ENCODE data around the gene ANTKMT. TPM values are rescaled to one million over a fixed set of nuclear protein-coding genes. Genes with fewer than 3 reads are reported as not detected.
"Not testable (repeated sequence)": the region's sequence is repeated elsewhere in the genome, so short reads cannot be mapped to it uniquely, and the experiment has no call there.

ANTKMT gene
- total and polyA plus RNA-seq, 2 donors (not counting 1 experiment from before 2014, with no cell fraction given) = 4.5 to 31.5 TPM

- peaks cover 9% of the 10 kb centered on the region for H3K27me3 ChIP-seq (ENCODE audit: control insufficient read depth, insufficient read depth, low read length)
- no peaks in the 10 kb centered on the region for H3K36me3 ChIP-seq (ENCODE audit: control insufficient read depth, insufficient read depth, low read length)
- TF ChIP-seq CTCF (conservative IDR thresholded peaks at IDR 0.05 in 1 of 2, IDR thresholded peaks at IDR 0.05 in 1 of 2; ENCODE audit: low read depth in 1 of 2, low read length in 2 of 2) (no peak), EZH2 (IDR thresholded peaks at IDR 0.05; ENCODE audit: low read length, missing control alignments) (no peak)
- H3K9ac ChIP-seq (ENCODE audit: insufficient read depth, low read length) = no peak overlapping the region
- H3K4me1 ChIP-seq (ENCODE audit: control insufficient read depth, extremely low read depth, insufficient read depth, low read length) = no peaks in the 10 kb centered on the region
- no peaks in the 10 kb centered on the region for H3K9me3 ChIP-seq (ENCODE audit: control insufficient read depth, insufficient read depth, low read depth, low read length)
- no peak overlapping the region for H3K4me3 ChIP-seq (replicated peaks in 1 of 4; ENCODE audit: control extremely low read depth in 1 of 4, insufficient read depth in 1 of 4, low read depth in 3 of 4, low read length in 4 of 4)
- no peak overlapping the region for H2AFZ ChIP-seq (ENCODE audit: low read length)
- H4K20me1 ChIP-seq (ENCODE audit: control insufficient read depth, extremely low read depth, insufficient read depth, low read length) = no peaks in the 10 kb centered on the region
- H3K27ac ChIP-seq (ENCODE audit: insufficient read depth, low read length) = no peak overlapping the region
- H3K4me2 ChIP-seq (ENCODE audit: extremely low read depth, insufficient read depth, low read length) = no peak overlapping the region
- no peaks in the 10 kb centered on the region for H3K79me2 ChIP-seq (ENCODE audit: control insufficient read depth, insufficient read depth, low read length)
- DNase-seq (ENCODE audit: low read depth in 2 of 2) = no peak
Observed at GRCh38 chr16:752007-752312, 31.0 kb downstream of the ANTKMT start.

- not testable (repeated sequence) for H3K27me3 ChIP-seq (ENCODE audit: control insufficient read depth, insufficient read depth, low read length); H3K9ac ChIP-seq (ENCODE audit: insufficient read depth, low read length); H3K4me1 ChIP-seq (ENCODE audit: control insufficient read depth, extremely low read depth, insufficient read depth, low read length); H3K4me2 ChIP-seq (ENCODE audit: extremely low read depth, insufficient read depth, low read length); H3K9me3 ChIP-seq (ENCODE audit: control insufficient read depth, insufficient read depth, low read depth, low read length); H3K27ac ChIP-seq (ENCODE audit: insufficient read depth, low read length); H3K79me2 ChIP-seq (ENCODE audit: control insufficient read depth, insufficient read depth, low read length); H3K36me3 ChIP-seq (ENCODE audit: control insufficient read depth, insufficient read depth, low read length); H2AFZ ChIP-seq (ENCODE audit: low read length); H4K20me1 ChIP-seq (ENCODE audit: control insufficient read depth, extremely low read depth, insufficient read depth, low read length); DNase-seq (ENCODE audit: low read depth in 2 of 2); H3K4me3 ChIP-seq (replicated peaks in 1 of 4; ENCODE audit: control extremely low read depth in 1 of 4, insufficient read depth in 1 of 4, low read depth in 3 of 4, low read length in 4 of 4)
Observed at GRCh38 chr16:754121-754607, 33.2 kb downstream of the ANTKMT start.

GRCh38 chr16:754656-755055 lies 33.7 kb downstream of the ANTKMT start:
- Histone ChIP-seq H3K9me3 (ENCODE audit: control insufficient read depth, insufficient read depth, low read depth, low read length) (no peaks in the 10 kb centered on the region), H3K4me1 (ENCODE audit: control insufficient read depth, extremely low read depth, insufficient read depth, low read length) (no peaks in the 10 kb centered on the region), H3K4me2 (ENCODE audit: extremely low read depth, insufficient read depth, low read length) (no peak overlapping the region), H3K9ac (ENCODE audit: insufficient read depth, low read length) (no peak overlapping the region), H2AFZ (ENCODE audit: low read length) (no peak overlapping the region), H3K36me3 (ENCODE audit: control insufficient read depth, insufficient read depth, low read length) (no peaks in the 10 kb centered on the region), H3K27ac (ENCODE audit: insufficient read depth, low read length) (no peak overlapping the region), H3K27me3 (ENCODE audit: control insufficient read depth, insufficient read depth, low read length) (peaks cover 9% of the 10 kb centered on the region), H3K4me3 (replicated peaks in 1 of 4; ENCODE audit: control extremely low read depth in 1 of 4, insufficient read depth in 1 of 4, low read depth in 3 of 4, low read length in 4 of 4) (no peak overlapping the region), H4K20me1 (ENCODE audit: control insufficient read depth, extremely low read depth, insufficient read depth, low read length) (no peaks in the 10 kb centered on the region), H3K79me2 (ENCODE audit: control insufficient read depth, insufficient read depth, low read length) (no peaks in the 10 kb centered on the region)
- DNase-seq (ENCODE audit: low read depth in 2 of 2) = no peak
- TF ChIP-seq CTCF (conservative IDR thresholded peaks at IDR 0.05 in 1 of 2, IDR thresholded peaks at IDR 0.05 in 1 of 2; ENCODE audit: low read depth in 1 of 2, low read length in 2 of 2) (no peak), EZH2 (IDR thresholded peaks at IDR 0.05; ENCODE audit: low read length, missing control alignments) (no peak)

Measured in fibroblast of lung (primary cell).